Stimulated activated CD4-positive, alpha-beta T cell treated with anti-CD3 and anti-CD28 coated beads, Interleukin-1b, Interleukin-23, amount 100 ng/mL, for 48 hours (primary cell): ENCODE results near the gene ADAMTSL4.
"Not testable (repeated sequence)": the region's sequence is repeated elsewhere in the genome, so short reads cannot be mapped to it uniquely, and the experiment has no call there.

Source experiments
- DNase-seq: peaks from one replicate; pipeline ENCODE4 v3.0.0-alpha.2; 2020

Gene ADAMTSL4

GRCh38 chr1:150568594-150568966 lies 19.4 kb downstream of the ADAMTSL4 start:
- no peak for DNase-seq

- no peak for DNase-seq
Observed at GRCh38 chr1:150572918-150573647, 23.9 kb downstream of the ADAMTSL4 start.

GRCh38 chr1:150573648-150574071 lies 24.5 kb downstream of the ADAMTSL4 start:
- peak; percentile 55 for DNase-seq

- DNase-seq: no peak
Observed at GRCh38 chr1:150574260-150575071, 25.3 kb downstream of the ADAMTSL4 start.

GRCh38 chr1:150575072-150575489 lies 25.9 kb downstream of the ADAMTSL4 start:
- no peak for DNase-seq

GRCh38 chr1:150575518-150576366 lies 26.5 kb downstream of the ADAMTSL4 start:
- no peak for DNase-seq

- DNase-seq: no peak
Observed at GRCh38 chr1:150576367-150576711, 27.1 kb downstream of the ADAMTSL4 start.

- no peak for DNase-seq
Observed at GRCh38 chr1:150576794-150577556, 27.8 kb downstream of the ADAMTSL4 start.

GRCh38 chr1:150577557-150578271 lies 28.5 kb downstream of the ADAMTSL4 start:
- DNase-seq: no peak

- DNase-seq: peak; percentile 65
Observed at GRCh38 chr1:150578272-150579109, 29.3 kb downstream of the ADAMTSL4 start.

- peak; percentile 91 for DNase-seq
Observed at GRCh38 chr1:150579110-150579944, 30.1 kb downstream of the ADAMTSL4 start, which contains the start of gene MCL1. MCL1 (minus strand) TSS chr1:150579610; CDS start chr1:150579530, 80 bp downstream.

- DNase-seq: no peak
Observed at GRCh38 chr1:150579945-150580642, 30.9 kb downstream of the ADAMTSL4 start.

GRCh38 chr1:150580966-150581365 lies 31.8 kb downstream of the ADAMTSL4 start:
- not testable (repeated sequence) for DNase-seq

GRCh38 chr1:150581437-150581836 lies 32.2 kb downstream of the ADAMTSL4 start:
- not testable (repeated sequence) for DNase-seq

GRCh38 chr1:150581962-150582361 lies 32.8 kb downstream of the ADAMTSL4 start:
- not testable (repeated sequence) for DNase-seq

GRCh38 chr1:150582371-150582770 lies 33.2 kb downstream of the ADAMTSL4 start:
- no peak for DNase-seq

- no peak for DNase-seq
Observed at GRCh38 chr1:150596095-150596892, 47.1 kb downstream of the ADAMTSL4 start.

GRCh38 chr1:150596976-150597375 lies 47.8 kb downstream of the ADAMTSL4 start:
- no peak for DNase-seq
